Natural killer cell (primary cell): Measurements from ENCODE around the gene RAD9A. TPM values are rescaled to one million over a fixed set of nuclear protein-coding genes. Genes with fewer than 3 reads are reported as not detected.
"Not testable (repeated sequence)": the region's sequence is repeated elsewhere in the genome, so short reads cannot be mapped to it uniquely, and the experiment has no call there.

ENCODE experiments used
- ATAC-seq, 3 donors: fragments of 150-1000 bp in 2 of 3; fragments of 200-7000 bp in 1 of 3; cut with Tn5 transposase; 1 replicate in 1 of 3; 2 replicates in 2 of 3; pipeline ENCODE4 v1.10.0; 2021; ENCODE audit warnings: mild to moderate bottlenecking in 2 of 3, moderate library complexity in 2 of 3
- DNase-seq, 2 donors: peaks; one replicate each; pipeline versions ENCODE4 v3.0.0 to v3.0.0-alpha.2; 2013 to 2021; ENCODE audit warnings: mixed read lengths in 1 of 2
- H3K27ac ChIP-seq: one replicate; pipeline ENCODE4 v1.5.1; 2013; ENCODE audit warnings: mild to moderate bottlenecking, low read length
- H3K27me3 ChIP-seq: one replicate; pipeline ENCODE4 v1.6.1; 2013; ENCODE audit warnings: low read length; ENCODE audit not compliant: control insufficient read depth, insufficient read depth
- H3K36me3 ChIP-seq: one replicate; pipeline ENCODE4 v1.6.1; 2013; ENCODE audit warnings: low read length; ENCODE audit not compliant: control insufficient read depth, insufficient read depth
- H3K4me1 ChIP-seq: one replicate; pipeline ENCODE4 v1.6.1; 2013; ENCODE audit warnings: low read length; ENCODE audit not compliant: control insufficient read depth, insufficient read depth
- H3K4me3 ChIP-seq: one replicate; pipeline ENCODE4 v1.5.1; 2013; ENCODE audit warnings: low read length
- H3K9me3 ChIP-seq: one replicate; pipeline ENCODE4 v1.6.1; 2013; ENCODE audit warnings: low read length; ENCODE audit not compliant: control insufficient read depth, insufficient read depth
- H3K27ac Mint-ChIP-seq, 2 donors: one replicate each; pipeline ENCODE4 v1.8.0; 2022; ENCODE audit warnings: mild to moderate bottlenecking in 2 of 2, mixed read lengths in 2 of 2, moderate library complexity in 1 of 2
- H3K27me3 Mint-ChIP-seq, 2 donors: one replicate each; pipeline ENCODE4 v1.8.0; 2022; ENCODE audit warnings: low read depth in 2 of 2, mixed read lengths in 2 of 2
- H3K36me3 Mint-ChIP-seq: one replicate; pipeline ENCODE4 v1.8.0; 2022; ENCODE audit warnings: mixed read lengths
- H3K4me1 Mint-ChIP-seq, 2 donors: one replicate each; pipeline ENCODE4 v1.8.0; 2022; ENCODE audit warnings: mixed read lengths in 2 of 2
- H3K4me3 Mint-ChIP-seq: one replicate; pipeline ENCODE4 v1.8.0; 2022; ENCODE audit warnings: mild to moderate bottlenecking, moderate library complexity, mixed read lengths
- H3K9me3 Mint-ChIP-seq, 2 donors: one replicate each; pipeline ENCODE4 v1.8.0; 2022; ENCODE audit warnings: mixed read lengths in 2 of 2
- WGBS: methylation state at CpG from one replicate; pipeline ENCODE4 v1.1.7; 2013; ENCODE audit warnings: missing lambda C conversion rate; ENCODE audit not compliant: insufficient coverage; 5-methylcytosine and 5-hydroxymethylcytosine counted together
- intact Hi-C: fragments of 100-400 bp; cut with micrococcal nuclease; formaldehyde crosslinking; loops from one replicate; pipeline ENCODE4 v1.14.2; 2022
- total RNA-seq, 4 donors: library from RNA; stranded (reverse); fragments of 120-200 nt in 1 of 4; gene quantifications; one replicate each; pipeline versions ENCODE4 v1.2.3 to v1.2.4, GENCODE V29; 2013 to 2022
- TF ChIP-seq, protein P1 (sequence below): fragments of 200-600 bp; IDR thresholded peaks from one replicate; pipeline ENCODE4 v1.8.0; 2022; ENCODE audit warnings: antibody characterized with exemption

The RAD9A gene
- total RNA-seq, 3 donors from 2014 or later (not counting 1 experiment from before 2014, with no cell fraction given): 30.2 to 47.1 (median 37.3) TPM

DNA sequence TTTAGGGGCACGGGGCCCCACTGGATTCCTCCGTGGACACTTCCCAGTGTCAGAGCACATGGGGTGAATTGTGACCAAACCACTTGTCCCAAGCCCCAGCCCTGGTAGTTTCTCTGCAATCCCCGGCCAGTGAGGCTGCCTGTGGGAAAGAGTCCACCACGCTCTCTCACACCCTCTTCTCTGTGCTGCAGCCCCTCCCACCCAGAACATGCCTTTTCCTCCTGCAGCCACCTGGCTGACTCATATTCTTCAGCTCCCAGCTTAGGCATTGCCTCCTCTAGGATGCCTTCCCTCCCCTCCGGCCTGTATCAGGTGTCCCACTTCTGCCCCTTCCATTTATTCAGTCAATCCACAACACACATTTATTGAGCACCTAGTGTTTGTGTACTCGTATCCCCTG lies 31.1 kb downstream of the RAD9A start:
- Histone ChIP-seq H3K4me1 (peaks cover 47% of the 10 kb centered on the region), H3K9me3 (no peaks in the 10 kb centered on the region), H3K4me3 (no peak overlapping the region), H3K27ac (no peak overlapping the region), H3K27me3 (no peaks in the 10 kb centered on the region), H3K36me3 (no peaks in the 10 kb centered on the region)
- H3K4me3 Mint-ChIP-seq: peak overlapping the region; percentile 28
- WGBS: 82% methylated on average over 6 of the region's 6 CpGs
- peaks cover 13 to 49% of the 10 kb centered on the region in 2 donors for H3K4me1 Mint-ChIP-seq
- H3K27ac Mint-ChIP-seq: no peak overlapping the region
- DNase-seq (no peak), ATAC-seq (no peak)
- H3K36me3 Mint-ChIP-seq: no peaks in the 10 kb centered on the region
- TF ChIP-seq, protein P1, sequence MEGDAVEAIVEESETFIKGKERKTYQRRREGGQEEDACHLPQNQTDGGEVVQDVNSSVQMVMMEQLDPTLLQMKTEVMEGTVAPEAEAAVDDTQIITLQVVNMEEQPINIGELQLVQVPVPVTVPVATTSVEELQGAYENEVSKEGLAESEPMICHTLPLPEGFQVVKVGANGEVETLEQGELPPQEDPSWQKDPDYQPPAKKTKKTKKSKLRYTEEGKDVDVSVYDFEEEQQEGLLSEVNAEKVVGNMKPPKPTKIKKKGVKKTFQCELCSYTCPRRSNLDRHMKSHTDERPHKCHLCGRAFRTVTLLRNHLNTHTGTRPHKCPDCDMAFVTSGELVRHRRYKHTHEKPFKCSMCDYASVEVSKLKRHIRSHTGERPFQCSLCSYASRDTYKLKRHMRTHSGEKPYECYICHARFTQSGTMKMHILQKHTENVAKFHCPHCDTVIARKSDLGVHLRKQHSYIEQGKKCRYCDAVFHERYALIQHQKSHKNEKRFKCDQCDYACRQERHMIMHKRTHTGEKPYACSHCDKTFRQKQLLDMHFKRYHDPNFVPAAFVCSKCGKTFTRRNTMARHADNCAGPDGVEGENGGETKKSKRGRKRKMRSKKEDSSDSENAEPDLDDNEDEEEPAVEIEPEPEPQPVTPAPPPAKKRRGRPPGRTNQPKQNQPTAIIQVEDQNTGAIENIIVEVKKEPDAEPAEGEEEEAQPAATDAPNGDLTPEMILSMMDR: no peak
- no peaks in the 10 kb centered on the region for H3K27me3 Mint-ChIP-seq
- intact Hi-C loops: no loop called here
- no peaks in the 10 kb centered on the region for H3K9me3 Mint-ChIP-seq

DNA sequence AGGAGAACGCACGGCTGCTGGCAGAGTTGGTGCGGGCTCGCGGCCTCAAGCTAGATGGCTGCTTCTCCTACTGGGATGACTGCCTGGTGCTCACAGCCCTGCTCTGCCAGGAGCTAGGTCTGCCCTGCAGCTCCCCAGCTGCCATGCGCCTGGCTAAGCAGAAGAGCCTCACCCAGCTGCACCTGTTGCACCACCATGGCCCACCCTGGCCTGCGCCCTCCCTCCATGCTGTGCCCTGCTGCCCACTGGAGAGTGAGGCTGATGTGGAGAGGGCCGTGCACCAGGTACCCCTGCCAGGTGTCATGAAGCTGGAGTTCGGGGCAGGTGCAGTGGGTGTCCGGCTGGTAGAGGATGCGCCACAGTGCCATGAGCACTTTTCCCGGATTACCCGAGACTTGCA lies 31.7 kb downstream of the RAD9A start:
- no peak overlapping the region for H3K4me3 Mint-ChIP-seq
- H3K27ac Mint-ChIP-seq: no peak overlapping the region
- Histone ChIP-seq H3K36me3 (no peaks in the 10 kb centered on the region), H3K4me3 (no peak overlapping the region), H3K27me3 (no peaks in the 10 kb centered on the region), H3K9me3 (no peaks in the 10 kb centered on the region), H3K4me1 (peaks cover 42% of the 10 kb centered on the region), H3K27ac (no peak overlapping the region)
- H3K4me1 Mint-ChIP-seq: peaks cover 18 to 44% of the 10 kb centered on the region in 2 donors
- intact Hi-C loops: no loop called here
- DNase-seq: no peak
- TF ChIP-seq, protein P1: no peak
- no peaks in the 10 kb centered on the region for H3K36me3 Mint-ChIP-seq
- 97% methylated on average over 13 of the region's 13 CpGs for WGBS
- ATAC-seq: no peak
- no peaks in the 10 kb centered on the region for H3K27me3 Mint-ChIP-seq
- H3K9me3 Mint-ChIP-seq: no peaks in the 10 kb centered on the region

DNA sequence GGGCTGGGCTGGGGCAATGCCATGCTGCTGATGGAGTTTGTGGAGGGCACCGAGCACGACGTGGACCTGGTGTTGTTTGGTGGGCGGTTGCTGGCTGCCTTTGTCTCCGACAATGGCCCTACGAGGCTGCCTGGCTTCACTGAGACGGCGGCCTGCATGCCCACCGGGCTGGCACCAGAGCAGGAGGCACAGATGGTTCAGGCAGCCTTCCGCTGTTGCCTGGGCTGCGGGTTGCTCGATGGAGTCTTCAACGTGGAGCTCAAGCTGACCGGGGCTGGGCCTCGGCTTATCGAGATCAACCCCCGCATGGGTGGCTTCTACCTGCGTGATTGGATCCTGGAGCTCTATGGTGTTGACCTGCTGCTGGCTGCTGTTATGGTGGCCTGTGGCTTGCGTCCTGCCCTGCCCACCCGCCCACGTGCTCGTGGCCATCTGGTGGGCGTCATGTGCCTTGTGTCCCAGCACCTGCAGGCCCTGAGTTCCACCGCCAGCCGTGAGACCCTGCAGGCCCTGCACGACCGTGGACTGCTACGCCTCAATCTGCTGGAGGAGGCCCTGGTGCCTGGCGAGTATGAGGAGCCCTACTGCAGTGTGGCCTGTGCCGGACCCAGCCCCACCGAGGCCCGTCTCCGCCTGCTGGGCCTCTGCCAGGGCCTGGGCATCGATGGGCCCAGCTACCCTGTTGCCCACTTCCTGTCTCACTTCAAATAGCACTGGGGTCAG lies 32.3 kb downstream of the RAD9A start:
- DNase-seq: no peak
- Mint-ChIP-seq H3K27me3 (no peaks in the 10 kb centered on the region), H3K36me3 (no peaks in the 10 kb centered on the region), H3K27ac (no peak overlapping the region), H3K4me3 (no peak overlapping the region), H3K4me1 (peaks cover 23 to 44% of the 10 kb centered on the region in 2 donors), H3K9me3 (no peaks in the 10 kb centered on the region)
- H3K4me1 ChIP-seq: peaks cover 42% of the 10 kb centered on the region
- H3K27ac ChIP-seq: no peak overlapping the region
- 85% methylated on average over 34 of the region's 34 CpGs for WGBS
- ATAC-seq: no peak
- H3K9me3 ChIP-seq: no peaks in the 10 kb centered on the region
- no peaks in the 10 kb centered on the region for H3K27me3 ChIP-seq
- intact Hi-C loops: no loop called here
- no peak overlapping the region for H3K4me3 ChIP-seq
- no peaks in the 10 kb centered on the region for H3K36me3 ChIP-seq
- TF ChIP-seq, protein P1: no peak

DNA sequence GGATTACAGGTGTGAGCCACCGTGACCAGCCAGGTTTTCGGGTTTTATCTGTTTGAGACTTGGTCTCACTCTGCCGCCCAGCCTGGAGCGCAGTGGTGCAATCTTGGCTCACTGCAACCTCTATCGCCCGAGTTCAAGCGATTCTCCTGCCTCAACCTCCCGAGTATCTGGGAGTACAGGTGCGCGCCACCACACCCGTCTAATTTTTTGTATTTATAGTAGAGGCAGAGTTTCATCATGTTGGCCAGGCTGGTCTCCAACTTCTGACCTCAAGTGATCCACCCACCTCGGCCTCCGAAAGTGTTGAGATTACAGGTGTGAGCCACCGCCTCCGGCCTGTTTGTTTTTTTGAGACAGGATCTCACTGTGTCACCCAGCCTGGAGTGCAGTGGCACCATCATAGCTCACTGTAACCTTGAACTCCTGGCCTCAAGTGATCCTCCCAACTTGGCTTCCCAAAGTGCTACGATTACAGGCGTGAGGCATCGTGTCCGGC lies 35.6 kb downstream of the RAD9A start:
- Histone ChIP-seq H3K4me1 (peaks cover 38% of the 10 kb centered on the region), H3K4me3 (peak overlapping the region; percentile 74), H3K27ac (peak overlapping the region; percentile 83), H3K36me3 (peaks cover 14% of the 10 kb centered on the region)
- intact Hi-C loops: loop anchor here (5.0 kb wide), 1 partner anchor 35 kb away; no protein-coding TSS in a partner anchor
- H3K27me3 ChIP-seq, H3K27me3 Mint-ChIP-seq, H3K9me3 Mint-ChIP-seq, ATAC-seq, H3K9me3 ChIP-seq, DNase-seq, H3K36me3 Mint-ChIP-seq: not testable (repeated sequence)
- WGBS: 75% methylated on average over 19 of the region's 19 CpGs
- H3K4me3 Mint-ChIP-seq: peak overlapping the region; percentile 93
- H3K27ac Mint-ChIP-seq: peak overlapping the region; percentile 92 to 94
- H3K4me1 Mint-ChIP-seq: peaks cover 26 to 33% of the 10 kb centered on the region in 2 donors
